ENCODE measurements around the gene SPOCK1.

DNA sequence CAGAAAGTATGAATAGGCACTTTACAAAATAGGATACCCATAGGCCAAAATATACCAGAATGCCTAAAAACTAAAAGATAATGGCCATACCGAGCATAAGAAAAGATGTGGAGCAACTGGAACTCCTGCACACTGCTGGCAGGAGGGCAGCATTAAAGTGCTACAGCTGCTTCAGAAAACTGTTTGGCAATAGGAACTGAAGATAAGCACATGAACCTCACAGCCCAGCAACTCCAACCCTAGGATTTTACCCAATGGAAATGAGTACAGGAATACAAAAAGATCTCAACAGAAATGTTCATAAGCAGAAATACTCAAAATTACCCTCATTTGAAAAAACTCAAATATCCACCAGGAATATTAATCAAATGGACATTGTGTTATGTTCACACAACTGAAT is 209.3 kb downstream of the SPOCK1 start:
- TF ChIP-seq, protein P1, sequence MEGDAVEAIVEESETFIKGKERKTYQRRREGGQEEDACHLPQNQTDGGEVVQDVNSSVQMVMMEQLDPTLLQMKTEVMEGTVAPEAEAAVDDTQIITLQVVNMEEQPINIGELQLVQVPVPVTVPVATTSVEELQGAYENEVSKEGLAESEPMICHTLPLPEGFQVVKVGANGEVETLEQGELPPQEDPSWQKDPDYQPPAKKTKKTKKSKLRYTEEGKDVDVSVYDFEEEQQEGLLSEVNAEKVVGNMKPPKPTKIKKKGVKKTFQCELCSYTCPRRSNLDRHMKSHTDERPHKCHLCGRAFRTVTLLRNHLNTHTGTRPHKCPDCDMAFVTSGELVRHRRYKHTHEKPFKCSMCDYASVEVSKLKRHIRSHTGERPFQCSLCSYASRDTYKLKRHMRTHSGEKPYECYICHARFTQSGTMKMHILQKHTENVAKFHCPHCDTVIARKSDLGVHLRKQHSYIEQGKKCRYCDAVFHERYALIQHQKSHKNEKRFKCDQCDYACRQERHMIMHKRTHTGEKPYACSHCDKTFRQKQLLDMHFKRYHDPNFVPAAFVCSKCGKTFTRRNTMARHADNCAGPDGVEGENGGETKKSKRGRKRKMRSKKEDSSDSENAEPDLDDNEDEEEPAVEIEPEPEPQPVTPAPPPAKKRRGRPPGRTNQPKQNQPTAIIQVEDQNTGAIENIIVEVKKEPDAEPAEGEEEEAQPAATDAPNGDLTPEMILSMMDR (IDR thresholded peaks at IDR 0.05), result no peak
- no peak for TF ChIP-seq POLR2A (IDR thresholded peaks at IDR 0.05)
- TF ChIP-seq EP300 (IDR thresholded peaks at IDR 0.05), result no peak
- TF ChIP-seq POLR2AphosphoS5 (IDR thresholded peaks at IDR 0.05), result no peak
